Raji (cell line): Measurements from ENCODE around the gene MMP24OS.

Experiments used
- POLR2A ChIP-seq: IDR thresholded peaks from 2 replicates; pipeline ENCODE4 v1.6.1; 2011; ENCODE audit warnings: low read depth, low read length, control low read depth; ENCODE audit not compliant: insufficient read depth

Gene MMP24OS

GRCh38 chr20:35277531-35278395 lies at the start of gene MMP24OS:
TSS of gene MMP24OS (minus strand) at chr20:35278122. CDS start at chr20:35277929, 193 bp downstream.
- peak; percentile 87 for TF ChIP-seq POLR2A

DNA sequence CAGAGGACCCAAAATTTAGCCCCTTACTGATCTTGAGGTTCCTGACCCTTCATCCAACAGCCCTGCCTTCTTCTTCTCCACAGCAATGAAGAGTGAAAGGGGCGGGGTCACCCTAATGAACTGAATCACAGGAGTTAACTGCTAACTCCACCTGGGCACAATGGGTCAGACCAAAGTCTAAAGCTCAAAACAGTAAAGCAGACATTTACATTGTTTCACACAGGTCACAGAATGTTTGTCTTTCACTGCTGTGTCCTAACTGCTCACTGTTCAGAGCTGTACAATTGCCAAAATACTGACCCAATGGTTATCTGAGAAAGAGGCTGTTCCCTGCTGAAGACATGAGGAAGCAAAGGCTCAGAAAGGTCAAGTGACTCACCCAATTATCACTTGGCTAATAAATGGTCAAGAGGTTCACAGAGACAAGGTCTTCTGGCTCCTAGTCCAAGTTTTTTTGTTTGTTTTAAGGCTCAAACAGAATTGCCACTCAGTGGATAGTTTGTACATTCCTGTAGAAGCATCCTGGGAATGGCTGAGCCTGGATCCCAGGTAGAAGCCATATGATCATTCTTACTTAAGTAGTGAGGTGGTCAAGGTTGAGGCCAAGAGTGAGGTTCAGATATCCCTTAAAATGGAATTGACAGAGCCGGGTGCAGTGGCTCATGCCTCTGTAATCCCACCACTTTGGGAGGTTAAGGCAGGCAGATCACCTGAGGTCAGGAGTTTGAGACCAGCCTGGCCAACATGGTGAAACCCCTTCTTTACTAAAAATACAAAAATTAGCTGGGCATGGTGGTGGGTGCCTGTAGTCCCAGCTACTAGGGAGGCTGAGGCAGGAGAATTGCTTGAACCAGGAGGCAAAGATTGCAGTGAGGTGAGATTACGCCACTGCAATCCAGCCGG lies 49.4 kb upstream of the MMP24OS start:
- TF ChIP-seq POLR2A, result no peak

DNA sequence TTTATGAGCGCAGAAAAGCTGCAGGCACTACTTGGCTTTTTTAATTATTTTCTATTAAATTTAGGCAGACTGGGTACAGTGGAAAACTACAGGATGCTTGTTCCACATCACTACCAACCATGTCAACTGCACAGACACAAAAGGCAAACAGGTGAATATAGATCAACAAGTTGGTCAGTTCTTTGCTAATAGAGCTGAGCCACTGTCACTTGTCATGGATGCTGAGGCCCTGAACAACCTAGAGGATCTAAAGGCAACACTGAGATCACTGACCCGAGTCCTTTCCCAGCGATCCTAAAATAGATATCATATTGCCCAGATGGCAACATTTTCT lies 48.8 kb upstream of the MMP24OS start:
- no peak for TF ChIP-seq POLR2A

GRCh38 chr20:35326021-35326739 lies 48.3 kb upstream of the MMP24OS start:
- TF ChIP-seq POLR2A, result no peak

DNA sequence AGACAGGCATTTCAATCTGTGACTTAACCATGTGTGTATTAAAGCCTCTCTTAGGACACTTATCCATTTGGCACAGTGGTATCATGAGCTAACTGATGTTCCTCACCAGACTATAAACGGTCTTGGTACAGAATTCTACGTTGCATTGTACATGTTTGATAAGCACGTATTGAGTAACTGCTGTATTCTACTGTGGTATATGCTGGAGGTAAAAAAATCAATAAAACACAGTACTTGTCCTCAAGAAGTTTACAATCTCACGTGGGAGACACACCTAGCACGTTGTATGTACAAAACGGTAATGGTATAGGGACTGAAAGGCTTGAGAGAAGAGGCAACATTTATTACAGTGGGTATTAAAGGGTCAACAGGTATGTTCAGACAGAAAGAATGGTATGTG lies 47.5 kb upstream of the MMP24OS start:
- no peak for TF ChIP-seq POLR2A

DNA sequence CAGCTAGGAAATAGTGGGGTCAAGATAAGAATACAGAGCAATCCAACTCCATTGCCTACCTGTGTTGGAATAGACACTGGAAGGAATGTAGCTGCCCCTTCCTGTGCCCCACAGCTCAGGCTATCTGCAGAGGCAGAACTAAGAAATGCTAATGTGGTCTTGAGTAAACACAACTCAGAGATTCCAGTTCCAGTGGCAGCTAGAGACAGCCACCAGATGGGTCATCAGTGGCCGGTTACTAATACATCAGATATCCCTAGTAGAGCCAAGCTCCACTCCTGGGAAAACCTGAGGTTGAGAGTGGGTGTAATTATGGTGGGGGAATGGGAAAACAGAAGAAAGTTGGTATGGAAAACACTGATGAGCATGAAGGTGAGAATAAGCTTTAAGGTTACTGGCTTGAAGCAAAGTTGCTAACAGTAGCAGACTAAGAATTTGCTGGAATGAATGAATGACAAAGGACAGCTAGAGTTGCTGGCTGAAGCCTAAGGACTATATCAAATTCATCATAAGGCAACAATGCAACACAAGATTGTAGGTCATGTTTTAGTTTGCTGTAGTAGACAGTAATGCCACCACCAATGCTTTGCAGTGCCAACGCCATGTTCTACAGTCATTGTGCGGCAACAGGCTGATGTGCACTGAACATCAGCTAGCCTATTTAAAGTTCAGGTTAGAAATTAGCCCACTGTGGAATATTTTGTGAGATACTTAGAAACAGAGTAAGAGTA lies 42.6 kb upstream of the MMP24OS start:
- no peak for TF ChIP-seq POLR2A

DNA sequence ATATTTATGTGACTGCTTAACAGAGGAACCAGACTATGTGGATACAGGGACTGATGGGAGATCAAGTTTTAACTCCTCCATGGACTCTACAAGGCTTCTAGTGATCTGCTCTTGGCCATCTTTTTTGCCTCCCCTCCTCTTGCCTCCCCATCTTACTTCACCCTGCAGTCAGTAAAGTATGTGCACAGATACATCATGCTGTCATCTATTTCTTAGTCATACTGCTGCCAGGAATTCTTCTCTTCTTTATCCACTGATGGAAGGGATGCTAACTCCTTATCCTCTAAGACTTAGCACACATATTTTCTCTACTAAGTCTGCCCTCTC lies 41.9 kb upstream of the MMP24OS start:
- TF ChIP-seq POLR2A, result no peak

GRCh38 chr20:35319192-35319870 lies 41.4 kb upstream of the MMP24OS start:
- TF ChIP-seq POLR2A, result no peak

- TF ChIP-seq POLR2A, result no peak
Measured at GRCh38 chr20:35318502-35319157, 40.7 kb upstream of the MMP24OS start.

- TF ChIP-seq POLR2A, result no peak
Measured at GRCh38 chr20:35317416-35318210, 39.7 kb upstream of the MMP24OS start.

DNA sequence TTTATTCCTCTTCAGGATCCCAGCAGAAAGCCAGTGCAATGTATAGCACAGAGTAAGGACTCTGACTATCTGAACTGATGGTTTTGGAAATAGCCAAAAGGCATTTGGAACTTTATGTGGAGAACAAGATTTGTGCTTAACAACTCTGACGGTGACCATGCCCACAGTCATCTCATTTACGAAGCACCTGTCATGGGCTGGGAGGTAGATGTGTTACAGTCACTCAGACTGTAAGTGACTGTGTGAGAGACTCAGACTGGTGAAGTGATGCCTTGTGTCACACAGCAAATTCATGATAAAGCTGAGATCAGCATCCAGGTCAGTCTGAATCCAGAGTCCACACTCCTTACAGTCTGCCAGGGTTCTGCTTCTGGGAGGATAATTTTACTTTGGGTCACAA lies 38.2 kb upstream of the MMP24OS start:
- TF ChIP-seq POLR2A, result no peak

- no peak for TF ChIP-seq POLR2A
Measured at GRCh38 chr20:35314816-35315631, 37.1 kb upstream of the MMP24OS start.
